Gastroesophageal sphincter (tissue), 4 donors: ENCODE data around the gene CCS. TPM values are rescaled to one million over a fixed set of nuclear protein-coding genes. Genes with fewer than 3 reads are reported as not detected.
A peak's percentile ranks its signal among the peaks of the same experiment; 100 is the strongest.

Source experiments
- ATAC-seq: fragments of 150-250 bp; one replicate; pipeline ENCODE4 v1.9.1; 2016; ENCODE audit warnings: mild to moderate bottlenecking, moderate library complexity
- H3K27ac ChIP-seq, 4 donors: fragments of 200-600 bp; sonication (generic) in 3 of 4; 1 replicate in 3 of 4; 2 replicates in 1 of 4; pipeline ENCODE4 v1.5.1; 2016 to 2019
- H3K27me3 ChIP-seq: fragments of 200-600 bp; sonication (generic); one replicate; pipeline ENCODE4 v1.5.1; 2019
- H3K36me3 ChIP-seq, 2 donors: fragments of 200-600 bp; sonication (generic); one replicate each; pipeline ENCODE4 v1.5.1; 2019; ENCODE audit warnings: control low read depth in 1 of 2
- H3K4me1 ChIP-seq, 3 donors: fragments of 200-600 bp; sonication (generic); 1 replicate in 2 of 3; 2 replicates in 1 of 3; pipeline ENCODE4 v1.5.1; 2016 to 2019; ENCODE audit warnings: control low read depth in 2 of 3
- H3K4me3 ChIP-seq, 2 donors: fragments of 200-600 bp; sonication (generic); one replicate each; pipeline ENCODE4 v1.5.1; 2019; ENCODE audit warnings: mild to moderate bottlenecking in 1 of 2, moderate library complexity in 1 of 2
- H3K9me3 ChIP-seq, 3 donors: fragments of 200-600 bp; sonication (generic); one replicate each; pipeline ENCODE4 v1.5.1; 2017 to 2019; ENCODE audit warnings: control low read depth in 2 of 3
- CTCF ChIP-seq, 4 experiments: fragments of 200-600 bp in 2 of 4; fragments of 450-650 bp in 2 of 4; sonication (generic) in 1 of 4; IDR thresholded peaks; one replicate each; pipeline ENCODE4 v1.5.1; 2017 to 2019; ENCODE audit warnings: antibody characterized with exemption in 4 of 4, mild to moderate bottlenecking in 2 of 4, moderate library complexity in 2 of 4
- EP300 ChIP-seq: sonication (generic); formaldehyde crosslinking; IDR thresholded peaks from one replicate; pipeline ENCODE4 v1.6.1; 2017; ENCODE audit warnings: antibody characterized with exemption, mild to moderate bottlenecking
- POLR2A ChIP-seq, 2 donors: fragments of 450-650 bp; IDR thresholded peaks; one replicate each; pipeline ENCODE4 v1.6.1; 2017; ENCODE audit warnings: antibody characterized with exemption in 2 of 2, mild to moderate bottlenecking in 2 of 2, moderate library complexity in 1 of 2
- POLR2AphosphoS5 ChIP-seq: sonication (generic); formaldehyde crosslinking; IDR thresholded peaks from one replicate; pipeline ENCODE4 v1.6.1; 2017; ENCODE audit warnings: antibody characterized with exemption
- WGBS, 2 donors: methylation state at CpG; one replicate each; pipeline ENCODE4 v1.1.5; 2018; ENCODE audit warnings: low coverage in 1 of 2; 5-methylcytosine and 5-hydroxymethylcytosine counted together
- total RNA-seq, 4 donors: library from RNA; depleted of rRNA; stranded (reverse); fragments of >200 nt; gene quantifications; one replicate each; pipeline ENCODE4 v1.1.0, GENCODE V29; 2016

CCS gene
- total RNA-seq, 4 donors from 2014 or later: 28.1 to 41.7 (median 33.9) TPM

DNA sequence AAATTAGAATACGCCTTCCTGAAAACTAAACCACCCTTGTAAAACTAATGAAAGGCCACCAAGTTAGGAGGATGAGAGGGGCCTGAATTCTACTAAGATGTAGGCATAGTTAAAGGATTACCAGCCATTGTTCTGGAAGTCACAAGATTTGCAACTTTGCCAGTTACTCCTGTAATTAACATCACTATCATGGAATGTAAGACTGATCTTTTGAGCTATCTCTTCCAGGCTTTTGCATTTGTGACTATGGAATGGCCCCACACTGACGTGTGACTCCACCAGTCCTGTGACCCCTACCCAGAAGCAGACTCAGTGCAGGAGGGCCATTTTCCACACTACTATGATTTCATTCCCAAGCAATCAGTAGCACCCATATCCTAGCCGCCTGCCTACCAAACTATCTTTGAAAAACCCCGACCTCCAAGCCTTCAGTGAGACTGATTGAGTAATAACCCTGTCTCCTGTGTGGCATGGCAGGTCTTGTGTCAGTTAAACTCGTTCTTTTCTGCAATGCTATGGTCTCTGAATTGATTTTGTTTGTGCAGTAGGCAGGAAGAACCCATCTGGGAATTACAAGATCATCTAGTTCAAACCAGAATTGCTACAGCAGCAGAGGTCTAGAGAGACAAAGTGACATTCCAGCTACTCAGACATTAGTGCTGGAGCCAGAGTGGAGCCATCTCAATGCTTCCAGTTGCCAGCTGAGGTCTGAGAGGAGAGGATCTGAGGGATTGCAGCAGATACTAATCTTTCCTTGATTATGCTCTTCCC is 22.7 kb upstream of the CCS start:
- Histone ChIP-seq H3K36me3 (peaks cover 0 to 21% of the 10 kb centered on the region in 2 donors), H3K9me3 (no peaks in the 10 kb centered on the region), H3K4me1 (peaks cover 0 to 23% (median 9%) of the 10 kb centered on the region in 3 donors), H3K27me3 (peaks cover 3% of the 10 kb centered on the region), H3K27ac (no peak overlapping the region), H3K4me3 (no peak overlapping the region)
- TF ChIP-seq POLR2AphosphoS5 (no peak), CTCF (IDR thresholded peaks at IDR 0.05) (no peak), POLR2A (IDR thresholded peaks at IDR 0.05) (no peak), EP300 (no peak)
- ATAC-seq: no peak
- 57 to 71% methylated on average over 2 to 5 of the region's 5 CpGs for WGBS, 2 donors

GRCh38 chr11:66570850-66571180 is 22.2 kb upstream of the CCS start:
- peaks cover 3% of the 10 kb centered on the region for H3K27me3 ChIP-seq
- H3K9me3 ChIP-seq: no peaks in the 10 kb centered on the region
- TF ChIP-seq POLR2A (IDR thresholded peaks at IDR 0.05): no peak
- no peak for TF ChIP-seq CTCF (IDR thresholded peaks at IDR 0.05)
- no peak for TF ChIP-seq POLR2AphosphoS5
- ATAC-seq: no peak
- H3K27ac ChIP-seq: no peak overlapping the region
- 79 to 81% methylated on average over 2 of the region's 2 CpGs for WGBS, 2 donors
- peaks cover 0 to 23% (median 9%) of the 10 kb centered on the region in 3 donors for H3K4me1 ChIP-seq
- H3K4me3 ChIP-seq: no peak overlapping the region
- peaks cover 0 to 15% of the 10 kb centered on the region in 2 donors for H3K36me3 ChIP-seq

DNA sequence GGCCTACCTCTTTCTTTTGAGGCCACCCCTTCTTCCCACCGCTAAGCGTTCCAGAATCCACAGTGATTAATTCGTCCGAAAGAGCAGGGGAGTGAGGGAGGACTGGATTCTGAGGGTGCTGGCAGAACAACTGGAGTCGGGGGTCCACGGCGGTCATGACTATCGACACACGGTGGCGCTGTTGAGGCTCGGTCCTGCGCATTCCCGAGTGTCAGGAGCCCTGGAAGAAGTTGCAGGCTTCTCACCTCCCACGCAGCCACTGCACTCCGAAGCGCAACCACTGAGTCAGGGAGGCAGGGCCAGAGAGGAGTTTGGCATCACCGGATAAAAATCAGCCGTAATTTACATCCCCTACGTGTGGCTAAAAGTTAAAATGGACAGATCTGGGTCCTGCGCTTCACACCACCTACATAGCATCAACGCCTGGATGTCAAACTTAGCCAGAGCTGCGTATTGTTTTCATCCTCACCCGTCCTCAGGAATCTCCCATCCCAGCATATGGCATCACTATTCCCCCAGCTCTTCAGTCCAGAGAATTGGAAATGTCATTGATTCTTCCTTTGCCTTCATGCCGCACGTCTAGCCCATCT is 13.9 kb upstream of the CCS start:
- TF ChIP-seq EP300 (no peak), CTCF (IDR thresholded peaks at IDR 0.05) (peak; percentile 79 to 93 (median 90)), POLR2AphosphoS5 (peak; percentile 22), POLR2A (IDR thresholded peaks at IDR 0.05) (no peak)
- no peaks in the 10 kb centered on the region for H3K36me3 ChIP-seq
- WGBS, 2 donors: 11 to 33% methylated on average over 12 to 21 of the region's 25 CpGs
- ATAC-seq: peak; percentile 89
- H3K4me1 ChIP-seq: peaks cover 0 to 8% (median 0%) of the 10 kb centered on the region in 3 donors
- peaks cover 0 to 11% (median 0%) of the 10 kb centered on the region in 3 donors for H3K9me3 ChIP-seq
- H3K27me3 ChIP-seq: peaks cover 3% of the 10 kb centered on the region
- no peak overlapping the region for H3K4me3 ChIP-seq
- no peak overlapping the region for H3K27ac ChIP-seq

- WGBS, 2 donors: 44 to 60% methylated on average over 2 to 3 of the region's 5 CpGs
Measured at GRCh38 chr11:66580803-66581202, 12.2 kb upstream of the CCS start.

More at GRCh38 chr11:66580803-66581202, 12.2 kb upstream of the CCS start:
- H3K36me3 ChIP-seq: no peaks in the 10 kb centered on the region
- H3K27ac ChIP-seq: no peak overlapping the region
- H3K4me1 ChIP-seq: peaks cover 0 to 8% (median 0%) of the 10 kb centered on the region in 3 donors
- H3K27me3 ChIP-seq: no peaks in the 10 kb centered on the region
- TF ChIP-seq CTCF (IDR thresholded peaks at IDR 0.05): no peak
- no peak for TF ChIP-seq EP300
- no peak for TF ChIP-seq POLR2AphosphoS5
- TF ChIP-seq POLR2A (IDR thresholded peaks at IDR 0.05): no peak
- peaks cover 0 to 11% (median 0%) of the 10 kb centered on the region in 3 donors for H3K9me3 ChIP-seq
- no peak for ATAC-seq
- H3K4me3 ChIP-seq: no peak overlapping the region
